ENCODE data around the gene ZNF101. TPM values are rescaled to one million over a fixed set of nuclear protein-coding genes. Genes with fewer than 3 reads are reported as not detected.

Gene ZNF101
- total RNA-seq, 1 donor from 2014 or later, result 29.5 TPM

DNA sequence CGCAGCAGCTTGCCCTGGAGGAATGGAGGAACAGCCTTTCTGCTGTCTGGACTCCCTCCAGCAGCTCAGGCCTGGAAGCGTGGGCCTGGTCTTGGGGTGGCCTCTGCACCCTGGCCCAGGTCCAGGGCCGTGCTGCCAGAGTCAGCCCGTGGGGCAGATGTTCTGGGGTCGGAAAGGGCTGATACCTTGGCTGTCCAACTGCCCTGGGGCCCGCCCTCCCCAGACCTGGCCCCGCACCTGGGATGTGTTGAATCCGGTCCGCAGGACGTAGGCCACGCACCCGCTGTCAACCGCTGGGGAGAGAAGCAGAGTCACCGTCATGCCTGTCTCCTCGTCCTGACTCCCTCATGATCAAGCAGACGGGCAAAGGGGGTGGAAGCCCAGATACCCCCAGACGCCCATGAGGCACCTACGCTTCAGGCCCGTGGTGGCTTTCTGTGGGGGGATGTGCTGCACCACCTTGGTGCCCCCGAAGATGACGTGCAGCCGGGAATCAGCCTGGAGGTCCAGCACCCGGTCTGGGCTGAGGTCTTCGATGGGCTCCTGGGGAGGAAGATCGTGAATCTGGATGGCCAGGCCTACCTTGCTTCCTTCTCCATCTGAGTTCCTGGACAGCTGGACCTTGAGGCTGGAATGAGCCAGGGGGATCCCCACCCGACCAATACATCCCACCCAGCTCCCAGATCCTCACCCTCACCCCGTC, 12.8 kb upstream of the ZNF101 start:
- Mint-ChIP-seq H3K4me3 (ENCODE audit: unreplicated experiment) (no peak overlapping the region), H3K4me1 (ENCODE audit: unreplicated experiment) (no peaks in the 10 kb centered on the region)
- TF ChIP-seq, protein P1, sequence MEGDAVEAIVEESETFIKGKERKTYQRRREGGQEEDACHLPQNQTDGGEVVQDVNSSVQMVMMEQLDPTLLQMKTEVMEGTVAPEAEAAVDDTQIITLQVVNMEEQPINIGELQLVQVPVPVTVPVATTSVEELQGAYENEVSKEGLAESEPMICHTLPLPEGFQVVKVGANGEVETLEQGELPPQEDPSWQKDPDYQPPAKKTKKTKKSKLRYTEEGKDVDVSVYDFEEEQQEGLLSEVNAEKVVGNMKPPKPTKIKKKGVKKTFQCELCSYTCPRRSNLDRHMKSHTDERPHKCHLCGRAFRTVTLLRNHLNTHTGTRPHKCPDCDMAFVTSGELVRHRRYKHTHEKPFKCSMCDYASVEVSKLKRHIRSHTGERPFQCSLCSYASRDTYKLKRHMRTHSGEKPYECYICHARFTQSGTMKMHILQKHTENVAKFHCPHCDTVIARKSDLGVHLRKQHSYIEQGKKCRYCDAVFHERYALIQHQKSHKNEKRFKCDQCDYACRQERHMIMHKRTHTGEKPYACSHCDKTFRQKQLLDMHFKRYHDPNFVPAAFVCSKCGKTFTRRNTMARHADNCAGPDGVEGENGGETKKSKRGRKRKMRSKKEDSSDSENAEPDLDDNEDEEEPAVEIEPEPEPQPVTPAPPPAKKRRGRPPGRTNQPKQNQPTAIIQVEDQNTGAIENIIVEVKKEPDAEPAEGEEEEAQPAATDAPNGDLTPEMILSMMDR (IDR thresholded peaks at IDR 0.05; ENCODE audit: unreplicated experiment), result no peak

DNA sequence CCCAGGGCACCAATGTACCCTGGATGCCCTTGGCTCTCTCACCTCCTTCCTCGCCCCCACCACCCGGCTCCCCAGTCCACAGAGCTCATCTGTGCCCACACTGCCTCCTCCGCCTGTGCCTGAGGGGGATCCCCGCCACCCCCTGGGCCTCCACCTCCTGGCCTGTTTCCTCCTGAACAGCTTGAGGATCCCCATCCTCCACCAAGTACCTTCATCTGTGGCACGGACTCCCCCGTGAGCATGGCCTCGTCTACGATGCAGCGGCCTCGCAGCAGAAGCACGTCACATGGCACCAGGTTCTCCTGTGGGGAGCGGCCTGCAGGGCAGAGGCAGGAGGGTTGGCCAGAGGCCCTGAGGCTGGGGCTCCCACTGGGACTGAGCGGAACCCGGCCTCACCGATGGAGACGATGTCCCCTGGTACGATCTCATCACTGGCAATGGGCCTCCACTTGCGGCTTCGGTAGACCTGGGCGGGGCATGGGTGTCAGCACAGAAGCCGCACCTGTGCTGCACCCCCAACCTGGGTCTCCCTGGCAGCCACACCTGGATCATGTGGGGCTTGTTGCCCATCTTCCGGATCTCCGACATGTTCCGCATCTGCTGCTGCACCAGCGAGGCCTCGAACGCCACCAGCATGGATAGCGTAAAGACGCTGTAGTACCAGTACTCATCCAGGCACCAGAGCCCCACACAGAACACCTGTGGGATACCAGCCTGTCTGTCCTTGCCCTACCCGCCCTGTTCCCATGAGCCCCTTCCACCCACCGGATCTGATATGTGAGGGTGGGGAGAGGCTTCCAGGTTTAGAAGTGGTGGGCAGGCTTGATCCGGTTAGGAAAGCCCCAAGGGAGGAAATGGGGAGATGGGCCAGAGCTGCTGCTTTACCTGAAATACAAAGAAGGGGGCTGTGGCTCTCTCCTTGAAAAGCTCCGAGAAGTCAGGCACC, 11.9 kb upstream of the ZNF101 start:
- TF ChIP-seq, protein P1 (IDR thresholded peaks at IDR 0.05; ENCODE audit: unreplicated experiment), result no peak
- no peak for DNase-seq (ENCODE audit: low spot score)
- H3K9me3 Mint-ChIP-seq (ENCODE audit: unreplicated experiment), result no peaks in the 10 kb centered on the region
- H3K27ac Mint-ChIP-seq (ENCODE audit: unreplicated experiment), result no peak overlapping the region
- peaks cover 44% of the 10 kb centered on the region for H3K36me3 Mint-ChIP-seq (ENCODE audit: low read depth, unreplicated experiment)
- H3K4me1 Mint-ChIP-seq (ENCODE audit: unreplicated experiment), result peaks cover 5% of the 10 kb centered on the region
- peaks cover 15% of the 10 kb centered on the region for H3K27me3 Mint-ChIP-seq (ENCODE audit: unreplicated experiment)
- no peak overlapping the region for H3K4me3 Mint-ChIP-seq (ENCODE audit: unreplicated experiment)

More for the DNA sequence above, 12.8 kb upstream of the ZNF101 start:
- H3K27ac Mint-ChIP-seq (ENCODE audit: unreplicated experiment), result no peak overlapping the region
- DNase-seq (ENCODE audit: low spot score), result no peak
- H3K9me3 Mint-ChIP-seq (ENCODE audit: unreplicated experiment), result no peaks in the 10 kb centered on the region
- peaks cover 12% of the 10 kb centered on the region for H3K27me3 Mint-ChIP-seq (ENCODE audit: unreplicated experiment)
- H3K36me3 Mint-ChIP-seq (ENCODE audit: low read depth, unreplicated experiment), result peaks cover 39% of the 10 kb centered on the region

DNA sequence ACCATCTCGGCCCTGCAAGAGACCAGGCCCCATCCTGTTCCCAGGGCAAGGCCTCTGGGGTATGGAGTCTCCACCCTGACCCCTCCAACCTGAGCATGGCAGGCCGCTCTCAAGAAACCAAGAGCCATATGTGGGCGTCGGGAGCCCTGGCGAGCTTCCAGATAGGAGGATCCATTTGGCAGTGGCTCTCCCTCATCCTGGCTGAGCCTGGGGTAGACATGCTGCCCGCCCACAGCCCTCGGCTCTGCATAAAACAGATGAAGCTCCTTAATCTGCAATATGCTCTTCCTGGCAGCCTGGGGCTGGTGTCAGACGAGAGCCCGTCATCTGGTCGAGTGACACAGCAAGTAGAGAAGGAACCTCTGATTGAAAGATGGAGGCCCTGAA, 11.2 kb upstream of the ZNF101 start:
- H3K4me3 Mint-ChIP-seq (ENCODE audit: unreplicated experiment), result no peak overlapping the region
- no peak overlapping the region for H3K27ac Mint-ChIP-seq (ENCODE audit: unreplicated experiment)
- peaks cover 18% of the 10 kb centered on the region for H3K27me3 Mint-ChIP-seq (ENCODE audit: unreplicated experiment)
- H3K4me1 Mint-ChIP-seq (ENCODE audit: unreplicated experiment), result peaks cover 10% of the 10 kb centered on the region
- no peak for DNase-seq (ENCODE audit: low spot score)
- H3K36me3 Mint-ChIP-seq (ENCODE audit: low read depth, unreplicated experiment), result peaks cover 41% of the 10 kb centered on the region
- H3K9me3 Mint-ChIP-seq (ENCODE audit: unreplicated experiment), result no peaks in the 10 kb centered on the region
- TF ChIP-seq, protein P1 (IDR thresholded peaks at IDR 0.05; ENCODE audit: unreplicated experiment), result no peak

DNA sequence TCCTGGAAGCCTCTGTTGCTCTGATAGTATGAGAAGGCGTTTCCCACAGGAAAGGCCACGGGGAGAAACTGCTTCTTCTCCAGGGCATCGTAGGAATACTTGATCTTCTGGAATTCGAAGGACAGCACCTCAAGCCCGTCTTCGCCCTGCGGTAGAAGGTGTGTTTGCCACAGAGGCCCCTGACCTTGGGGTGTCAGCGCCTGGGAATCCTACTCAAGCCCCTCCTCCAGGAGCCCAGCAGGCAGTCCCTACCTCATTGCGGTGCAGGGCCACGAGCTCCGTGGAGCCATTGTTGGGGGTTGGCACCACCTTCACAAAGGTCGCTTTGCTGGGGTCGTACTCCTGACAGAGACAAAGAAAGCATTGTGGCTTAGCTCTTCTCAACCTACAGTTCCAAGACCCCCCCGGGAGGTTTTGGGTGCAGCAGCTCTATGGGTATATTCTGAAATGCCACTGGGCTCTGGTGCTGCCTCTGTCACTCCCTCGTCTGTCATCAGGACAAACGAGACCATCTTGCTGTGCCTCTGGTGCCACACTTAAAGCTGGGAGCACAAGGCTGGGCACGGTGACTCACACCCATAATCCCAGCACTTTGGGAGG, 8.9 kb upstream of the ZNF101 start:
- no peaks in the 10 kb centered on the region for H3K9me3 Mint-ChIP-seq (ENCODE audit: unreplicated experiment)
- no peak overlapping the region for H3K4me3 Mint-ChIP-seq (ENCODE audit: unreplicated experiment)
- TF ChIP-seq, protein P1 (IDR thresholded peaks at IDR 0.05; ENCODE audit: unreplicated experiment), result no peak
- peaks cover 36% of the 10 kb centered on the region for H3K36me3 Mint-ChIP-seq (ENCODE audit: low read depth, unreplicated experiment)
- H3K27me3 Mint-ChIP-seq (ENCODE audit: unreplicated experiment), result peaks cover 19% of the 10 kb centered on the region
- H3K27ac Mint-ChIP-seq (ENCODE audit: unreplicated experiment), result no peak overlapping the region
- DNase-seq (ENCODE audit: low spot score), result no peak
- H3K4me1 Mint-ChIP-seq (ENCODE audit: unreplicated experiment), result peaks cover 15% of the 10 kb centered on the region

Measured in endothelial cell (in vitro differentiated cells).